ENCODE measurements around the gene BRD1. TPM values are rescaled to one million over a fixed set of nuclear protein-coding genes. Genes with fewer than 3 reads are reported as not detected.

BRD1 gene
- total and polyA plus RNA-seq, 2 experiments from 2014 or later = 12.3 to 33.8 TPM

DNA sequence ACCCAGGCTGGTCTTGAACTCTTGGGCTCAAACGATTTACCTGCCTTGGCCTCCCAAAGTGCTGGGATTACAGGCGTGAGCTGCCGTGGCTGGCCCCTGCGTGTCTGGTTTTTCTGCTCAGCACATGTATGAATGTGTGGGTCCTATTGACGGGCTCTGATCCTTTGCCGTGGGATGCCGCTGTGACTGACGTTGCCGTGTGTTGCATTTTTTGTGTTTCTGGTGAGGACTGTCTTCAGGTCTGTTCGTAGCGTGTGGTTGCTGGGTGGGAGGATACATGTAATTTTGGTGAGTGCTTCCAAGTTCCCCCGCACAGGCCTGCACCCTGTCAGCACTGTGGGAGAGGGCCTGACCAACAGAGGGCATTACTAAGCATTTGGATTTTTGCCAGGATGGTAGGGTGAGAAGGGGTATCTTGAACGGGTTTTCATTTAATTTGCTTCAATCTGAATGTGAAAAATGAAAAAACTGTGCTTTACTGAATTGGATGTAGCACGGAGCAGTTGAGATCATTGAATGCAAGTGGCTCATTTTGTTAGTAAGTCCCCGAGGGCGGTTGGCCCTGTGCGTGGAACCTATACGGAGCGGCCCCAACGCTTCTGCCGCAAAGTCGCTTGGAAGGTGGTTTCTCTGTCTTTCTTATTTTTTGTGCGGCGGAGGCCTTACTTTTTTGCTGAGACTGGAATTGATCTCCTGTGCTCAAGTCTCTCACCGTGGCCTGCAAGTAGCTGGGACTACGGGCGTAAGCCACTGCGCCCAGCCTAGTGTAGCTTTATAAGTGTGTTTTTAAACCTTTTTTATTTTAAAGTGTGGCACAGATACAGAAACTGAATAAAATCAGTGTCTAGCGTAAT is 34.2 kb upstream of the BRD1 start:
- no peak overlapping the region for H3K4me2 ChIP-seq
- Mint-ChIP-seq H3K27ac (no peak overlapping the region), H3K4me3 (no peak overlapping the region), H3K36me3 (ENCODE audit: low read depth) (peaks cover 21% of the 10 kb centered on the region), H3K27me3 (ENCODE audit: insufficient read depth, low read depth, poor library complexity) (peaks cover 4% of the 10 kb centered on the region), H3K9me3 (peaks cover 14% of the 10 kb centered on the region), H3K4me1 (peaks cover 2% of the 10 kb centered on the region; the same call in 1 of the 3 replicates)
- TF ChIP-seq, protein P1, sequence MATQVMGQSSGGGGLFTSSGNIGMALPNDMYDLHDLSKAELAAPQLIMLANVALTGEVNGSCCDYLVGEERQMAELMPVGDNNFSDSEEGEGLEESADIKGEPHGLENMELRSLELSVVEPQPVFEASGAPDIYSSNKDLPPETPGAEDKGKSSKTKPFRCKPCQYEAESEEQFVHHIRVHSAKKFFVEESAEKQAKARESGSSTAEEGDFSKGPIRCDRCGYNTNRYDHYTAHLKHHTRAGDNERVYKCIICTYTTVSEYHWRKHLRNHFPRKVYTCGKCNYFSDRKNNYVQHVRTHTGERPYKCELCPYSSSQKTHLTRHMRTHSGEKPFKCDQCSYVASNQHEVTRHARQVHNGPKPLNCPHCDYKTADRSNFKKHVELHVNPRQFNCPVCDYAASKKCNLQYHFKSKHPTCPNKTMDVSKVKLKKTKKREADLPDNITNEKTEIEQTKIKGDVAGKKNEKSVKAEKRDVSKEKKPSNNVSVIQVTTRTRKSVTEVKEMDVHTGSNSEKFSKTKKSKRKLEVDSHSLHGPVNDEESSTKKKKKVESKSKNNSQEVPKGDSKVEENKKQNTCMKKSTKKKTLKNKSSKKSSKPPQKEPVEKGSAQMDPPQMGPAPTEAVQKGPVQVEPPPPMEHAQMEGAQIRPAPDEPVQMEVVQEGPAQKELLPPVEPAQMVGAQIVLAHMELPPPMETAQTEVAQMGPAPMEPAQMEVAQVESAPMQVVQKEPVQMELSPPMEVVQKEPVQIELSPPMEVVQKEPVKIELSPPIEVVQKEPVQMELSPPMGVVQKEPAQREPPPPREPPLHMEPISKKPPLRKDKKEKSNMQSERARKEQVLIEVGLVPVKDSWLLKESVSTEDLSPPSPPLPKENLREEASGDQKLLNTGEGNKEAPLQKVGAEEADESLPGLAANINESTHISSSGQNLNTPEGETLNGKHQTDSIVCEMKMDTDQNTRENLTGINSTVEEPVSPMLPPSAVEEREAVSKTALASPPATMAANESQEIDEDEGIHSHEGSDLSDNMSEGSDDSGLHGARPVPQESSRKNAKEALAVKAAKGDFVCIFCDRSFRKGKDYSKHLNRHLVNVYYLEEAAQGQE (IDR thresholded peaks at IDR 0.05; ENCODE audit: unreplicated experiment) = no peak
- TF ChIP-seq, protein P2, sequence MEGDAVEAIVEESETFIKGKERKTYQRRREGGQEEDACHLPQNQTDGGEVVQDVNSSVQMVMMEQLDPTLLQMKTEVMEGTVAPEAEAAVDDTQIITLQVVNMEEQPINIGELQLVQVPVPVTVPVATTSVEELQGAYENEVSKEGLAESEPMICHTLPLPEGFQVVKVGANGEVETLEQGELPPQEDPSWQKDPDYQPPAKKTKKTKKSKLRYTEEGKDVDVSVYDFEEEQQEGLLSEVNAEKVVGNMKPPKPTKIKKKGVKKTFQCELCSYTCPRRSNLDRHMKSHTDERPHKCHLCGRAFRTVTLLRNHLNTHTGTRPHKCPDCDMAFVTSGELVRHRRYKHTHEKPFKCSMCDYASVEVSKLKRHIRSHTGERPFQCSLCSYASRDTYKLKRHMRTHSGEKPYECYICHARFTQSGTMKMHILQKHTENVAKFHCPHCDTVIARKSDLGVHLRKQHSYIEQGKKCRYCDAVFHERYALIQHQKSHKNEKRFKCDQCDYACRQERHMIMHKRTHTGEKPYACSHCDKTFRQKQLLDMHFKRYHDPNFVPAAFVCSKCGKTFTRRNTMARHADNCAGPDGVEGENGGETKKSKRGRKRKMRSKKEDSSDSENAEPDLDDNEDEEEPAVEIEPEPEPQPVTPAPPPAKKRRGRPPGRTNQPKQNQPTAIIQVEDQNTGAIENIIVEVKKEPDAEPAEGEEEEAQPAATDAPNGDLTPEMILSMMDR (conservative IDR thresholded peaks at IDR 0.05; ENCODE audit: low read depth in 2 of 2) = peak; percentile 26 to 28; a peak in 2 of 4 replicates
- no peak for TF ChIP-seq ZNF331 (CRISPR knock-in tag; IDR thresholded peaks at IDR 0.05; ENCODE audit: low read depth)
- no peak overlapping the region for H2AFZ ChIP-seq
- H3K4me1 ChIP-seq (ENCODE audit: insufficient read depth) = 0 out of 2 replicates have a peak, but pooled peaks cover under 1% of the 10 kb centered on the region
- H3K9me2 ChIP-seq (ENCODE audit: insufficient read depth) = no peaks in the 10 kb centered on the region
- no peaks in the 10 kb centered on the region for H3K27me3 ChIP-seq (ENCODE audit: insufficient read depth)
- H4K20me1 ChIP-seq (replicated peaks; ENCODE audit: insufficient read depth) = peaks cover 53% of the 10 kb centered on the region
- H3F3A ChIP-seq (replicated peaks; ENCODE audit: low read depth) = no peaks in the 10 kb centered on the region
- no peaks in the 10 kb centered on the region for H3K36me3 ChIP-seq (ENCODE audit: insufficient read depth)
- DNase-seq (ENCODE audit: low spot score) = no peak
- H3K4me3 ChIP-seq = no peak overlapping the region
- H3K27ac ChIP-seq (ENCODE audit: low read depth) = peak overlapping the region; percentile 32; the same call in 1 of the 2 replicates
- peaks cover 94% of the 10 kb centered on the region for H3K79me2 ChIP-seq (replicated peaks; ENCODE audit: insufficient read depth)
- ATAC-seq = peak; percentile 74

DNA sequence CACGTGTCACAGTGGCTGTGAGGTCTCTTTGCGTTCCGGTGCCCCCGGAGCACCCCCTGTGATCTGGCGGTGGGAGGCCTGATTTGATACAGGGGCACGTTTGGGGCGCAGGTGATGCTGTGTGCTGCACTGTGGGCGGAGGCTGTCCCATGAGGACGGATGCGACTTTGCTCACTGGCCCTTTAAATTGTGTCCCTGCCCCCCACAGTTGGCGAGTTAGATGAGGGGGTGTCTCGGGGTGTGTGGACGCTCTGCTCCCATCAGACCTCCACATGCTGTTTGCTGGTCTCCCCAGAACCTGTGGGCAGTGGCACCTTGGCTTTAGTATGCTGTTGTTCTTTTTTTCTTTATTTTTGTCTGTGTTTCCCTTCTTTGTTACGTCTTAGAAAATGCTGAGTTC is 31.2 kb upstream of the BRD1 start:
- Histone ChIP-seq H3K4me2 (no peak overlapping the region), H3K4me1 (ENCODE audit: insufficient read depth) (peaks cover 14% of the 10 kb centered on the region), H3K36me3 (ENCODE audit: insufficient read depth) (no peaks in the 10 kb centered on the region), H3K4me3 (no peak overlapping the region), H3F3A (replicated peaks; ENCODE audit: low read depth) (peaks cover 5% of the 10 kb centered on the region; the same call in 1 of the 2 replicates), H4K20me1 (replicated peaks; ENCODE audit: insufficient read depth) (peaks cover 52% of the 10 kb centered on the region), H3K9me2 (ENCODE audit: insufficient read depth) (no peaks in the 10 kb centered on the region), H3K27ac (ENCODE audit: low read depth) (no peak overlapping the region), H2AFZ (no peak overlapping the region), H3K27me3 (ENCODE audit: insufficient read depth) (no peaks in the 10 kb centered on the region), H3K79me2 (replicated peaks; ENCODE audit: insufficient read depth) (peaks cover 90% of the 10 kb centered on the region)
- DNase-seq (ENCODE audit: low spot score) (no peak), ATAC-seq (no peak)
- Mint-ChIP-seq H3K36me3 (ENCODE audit: low read depth) (no peaks in the 10 kb centered on the region; the same call in 2 of the 3 replicates), H3K4me1 (peaks cover 19% of the 10 kb centered on the region), H3K4me3 (no peak overlapping the region), H3K27ac (no peak overlapping the region), H3K9me3 (no peaks in the 10 kb centered on the region), H3K27me3 (ENCODE audit: insufficient read depth, low read depth, poor library complexity) (peaks cover 9% of the 10 kb centered on the region)
- TF ChIP-seq POLR2AphosphoS5 (IDR thresholded peaks at IDR 0.05; ENCODE audit: low read depth) = no peak
- TF ChIP-seq, protein P1 (IDR thresholded peaks at IDR 0.05; ENCODE audit: unreplicated experiment) = no peak
- TF ChIP-seq EZH2phosphoT487 (IDR thresholded peaks at IDR 0.05; ENCODE audit: unreplicated experiment) = no peak
- no peak for TF ChIP-seq CREB1 (CRISPR knock-in tag; IDR thresholded peaks at IDR 0.05; ENCODE audit: low read depth)
- no peak for TF ChIP-seq ZNF331 (CRISPR knock-in tag; IDR thresholded peaks at IDR 0.05; ENCODE audit: low read depth)

All from GM23338 (cell line).